CD4-positive, alpha-beta T cell (primary cell): ENCODE data around the gene TCF12. TPM values are rescaled to one million over a fixed set of nuclear protein-coding genes. Genes with fewer than 3 reads are reported as not detected.

ENCODE experiments used
- ATAC-seq: fragments of 200-7000 bp; cut with Tn5 transposase; one replicate; pipeline ENCODE4 v1.10.0; 2022; ENCODE audit warnings: mild to moderate bottlenecking; ENCODE audit not compliant: poor library complexity
- CTCF ChIA-PET: fragments of 350-600 bp; sonication (Branson Sonifier 250); formaldehyde crosslinking; loops from one replicate; lab custom pipeline; 2021; ENCODE audit warnings: antibody characterized with exemption, inconsistent platforms; lab: Charles Lee
- POLR2A ChIA-PET: fragments of 350-600 bp; sonication (Branson Sonifier 250); formaldehyde crosslinking; loops from one replicate; lab custom pipeline; 2021; ENCODE audit warnings: antibody characterized with exemption, inconsistent platforms; lab: Charles Lee
- DNase-seq, 14 experiments: peaks; one replicate each; pipeline ENCODE4 v3.0.0-alpha.2; 2013 to 2020; ENCODE audit warnings: mixed read lengths in 2 of 14
- H3K27ac ChIP-seq, 2 donors: one replicate each; pipeline versions ENCODE4 v1.5.1 to v1.7.0; 2013; ENCODE audit warnings: low read length in 2 of 2, low read depth in 1 of 2, mild to moderate bottlenecking in 1 of 2
- H3K27me3 ChIP-seq, 2 experiments: 1 replicate in 1 of 2; 2 replicates in 1 of 2; pipeline versions ENCODE4 v1.6.1 to v1.7.0; 2013; ENCODE audit warnings: low read length in 2 of 2, control low read depth in 1 of 2, mild to moderate bottlenecking in 1 of 2, moderate library complexity in 1 of 2; ENCODE audit not compliant: insufficient read depth in 2 of 2, control insufficient read depth in 1 of 2
- H3K36me3 ChIP-seq: one replicate; pipeline ENCODE4 v1.6.1; 2013; ENCODE audit warnings: low read length, control low read depth; ENCODE audit not compliant: insufficient read depth
- H3K4me1 ChIP-seq: one replicate; pipeline ENCODE4 v1.6.1; 2013; ENCODE audit warnings: low read length, control low read depth; ENCODE audit not compliant: insufficient read depth
- H3K4me3 ChIP-seq: one replicate; pipeline ENCODE4 v1.5.1; 2013; ENCODE audit warnings: mild to moderate bottlenecking, low read length, moderate library complexity
- H3K9me3 ChIP-seq, 2 experiments: 1 replicate in 1 of 2; 2 replicates in 1 of 2; pipeline versions ENCODE4 v1.6.1 to v1.7.0; 2013; ENCODE audit warnings: low read length in 2 of 2, mild to moderate bottlenecking in 2 of 2, control low read depth in 1 of 2, moderate library complexity in 1 of 2; ENCODE audit not compliant: control insufficient read depth in 1 of 2, insufficient read depth in 1 of 2
- H3K27ac Mint-ChIP-seq: one replicate; pipeline ENCODE4 v1.8.0; 2020; ENCODE audit warnings: mixed read lengths
- H3K27me3 Mint-ChIP-seq: one replicate; pipeline ENCODE4 v1.8.0; 2021; ENCODE audit warnings: mixed read lengths
- H3K36me3 Mint-ChIP-seq: one replicate; pipeline ENCODE4 v1.8.0; 2021; ENCODE audit warnings: low read depth, mixed read lengths
- H3K4me1 Mint-ChIP-seq: one replicate; pipeline ENCODE4 v1.8.0; 2021; ENCODE audit warnings: low read depth, mixed read lengths
- H3K4me3 Mint-ChIP-seq: one replicate; pipeline ENCODE4 v1.8.0; 2020; ENCODE audit warnings: mild to moderate bottlenecking, mixed read lengths
- H3K9me3 Mint-ChIP-seq: one replicate; pipeline ENCODE4 v1.8.0; 2020; ENCODE audit warnings: mixed read lengths
- intact Hi-C, 2 experiments: fragments of 100-400 bp; cut with DNase I in 1 of 2; cut with micrococcal nuclease in 1 of 2; formaldehyde crosslinking; loops; one replicate each; pipeline versions ENCODE4 v1.15.1 to v1.9.0; 2023 to 2025; cut with DNase I, micrococcal nuclease
- total RNA-seq, 174 experiments: library from RNA in 2 of 174; stranded (reverse) in 2 of 174; gene quantifications; one replicate each; pipeline ENCODE4 v1.2.3 and lab custom pipeline; 2021 to 2026
- TF ChIP-seq, protein P1 (sequence below): fragments of 200-600 bp; IDR thresholded peaks from one replicate; pipeline ENCODE4 v1.8.0; 2022; ENCODE audit warnings: antibody characterized with exemption, mild to moderate bottlenecking

Gene TCF12
- total RNA-seq, 2 experiments from 2014 or later: 54.0 TPM

DNA sequence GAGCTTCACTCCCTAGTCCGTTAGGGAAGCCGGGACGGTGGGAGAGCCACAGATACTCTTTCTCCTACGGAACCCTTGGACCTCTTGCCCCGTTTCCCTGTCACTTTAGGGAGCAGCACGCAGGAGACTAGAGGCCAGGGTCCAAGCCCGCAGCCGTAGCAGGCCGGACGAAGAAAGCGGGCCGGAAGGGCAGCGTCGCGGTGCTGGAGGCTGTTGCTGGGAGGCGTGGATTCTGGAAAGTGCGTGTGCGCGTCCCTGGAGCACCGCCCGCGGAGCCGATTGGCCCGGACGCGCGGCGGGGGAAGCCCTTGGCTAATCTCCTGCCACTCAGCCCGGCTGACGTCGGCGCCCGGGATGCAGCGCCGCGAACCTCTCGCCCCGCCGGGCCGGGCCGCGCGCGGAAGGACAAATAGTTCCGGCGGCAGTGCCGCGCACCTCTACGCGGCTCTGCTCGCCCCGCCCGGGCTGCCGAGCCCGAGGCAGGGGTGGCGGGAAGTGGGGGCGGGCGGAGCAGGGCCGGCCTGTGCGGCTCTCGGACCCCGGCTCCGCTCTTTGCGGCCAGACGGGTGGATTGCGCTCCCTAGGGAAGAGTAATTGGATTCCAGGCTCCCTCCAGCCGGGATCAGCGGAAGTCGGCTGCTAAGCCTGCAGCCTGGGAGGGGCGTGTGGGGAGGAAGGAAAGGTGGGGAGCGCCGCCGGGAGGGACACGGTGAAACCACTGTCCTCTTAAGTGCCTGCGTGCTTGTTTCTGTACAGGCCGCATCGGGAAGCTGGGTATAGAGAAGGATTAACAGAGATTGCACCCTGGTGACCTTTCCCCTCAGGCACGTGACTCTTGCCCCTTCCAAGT is 31.3 kb upstream of the TCF12 start:
- peak overlapping the region; percentile 92 for H3K4me3 ChIP-seq
- peak overlapping the region; percentile 77 to 92 for H3K27ac ChIP-seq
- H3K4me1 Mint-ChIP-seq: peaks cover 33% of the 10 kb centered on the region
- intact Hi-C loops: loop anchor here (1.0 to 5.0 kb wide), 3 partner anchors 31 to 155 kb away; partner anchors contain the start of genes TCF12 (in 2 of the 2) and ZNF280D (in 1 of the 2)
- no peaks in the 10 kb centered on the region for H3K9me3 Mint-ChIP-seq
- peaks cover 5% of the 10 kb centered on the region for H3K36me3 Mint-ChIP-seq
- H3K36me3 ChIP-seq: no peaks in the 10 kb centered on the region
- POLR2A ChIA-PET: interaction anchor here (0.6 to 3.1 kb wide), 2 partner anchors 9 to 32 kb away, joined by 3 to 69 read pairs; partner anchors contain the start of gene TCF12
- peak overlapping the region; percentile 92 for H3K4me3 Mint-ChIP-seq
- no peaks in the 10 kb centered on the region for H3K27me3 Mint-ChIP-seq
- DNase-seq (peak; percentile 58 to 94 (median 74)), ATAC-seq (peak; percentile 86)
- H3K9me3 ChIP-seq: no peaks in the 10 kb centered on the region
- CTCF ChIA-PET: interaction anchor here (1.2 kb wide), 2 partner anchors 15 to 31 kb away, joined by 3 to 5 read pairs; partner anchors contain the start of gene TCF12
- no peaks in the 10 kb centered on the region for H3K27me3 ChIP-seq
- H3K27ac Mint-ChIP-seq: peak overlapping the region; percentile 96
- peaks cover 19% of the 10 kb centered on the region for H3K4me1 ChIP-seq
- TF ChIP-seq, protein P1, sequence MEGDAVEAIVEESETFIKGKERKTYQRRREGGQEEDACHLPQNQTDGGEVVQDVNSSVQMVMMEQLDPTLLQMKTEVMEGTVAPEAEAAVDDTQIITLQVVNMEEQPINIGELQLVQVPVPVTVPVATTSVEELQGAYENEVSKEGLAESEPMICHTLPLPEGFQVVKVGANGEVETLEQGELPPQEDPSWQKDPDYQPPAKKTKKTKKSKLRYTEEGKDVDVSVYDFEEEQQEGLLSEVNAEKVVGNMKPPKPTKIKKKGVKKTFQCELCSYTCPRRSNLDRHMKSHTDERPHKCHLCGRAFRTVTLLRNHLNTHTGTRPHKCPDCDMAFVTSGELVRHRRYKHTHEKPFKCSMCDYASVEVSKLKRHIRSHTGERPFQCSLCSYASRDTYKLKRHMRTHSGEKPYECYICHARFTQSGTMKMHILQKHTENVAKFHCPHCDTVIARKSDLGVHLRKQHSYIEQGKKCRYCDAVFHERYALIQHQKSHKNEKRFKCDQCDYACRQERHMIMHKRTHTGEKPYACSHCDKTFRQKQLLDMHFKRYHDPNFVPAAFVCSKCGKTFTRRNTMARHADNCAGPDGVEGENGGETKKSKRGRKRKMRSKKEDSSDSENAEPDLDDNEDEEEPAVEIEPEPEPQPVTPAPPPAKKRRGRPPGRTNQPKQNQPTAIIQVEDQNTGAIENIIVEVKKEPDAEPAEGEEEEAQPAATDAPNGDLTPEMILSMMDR: no peak

DNA sequence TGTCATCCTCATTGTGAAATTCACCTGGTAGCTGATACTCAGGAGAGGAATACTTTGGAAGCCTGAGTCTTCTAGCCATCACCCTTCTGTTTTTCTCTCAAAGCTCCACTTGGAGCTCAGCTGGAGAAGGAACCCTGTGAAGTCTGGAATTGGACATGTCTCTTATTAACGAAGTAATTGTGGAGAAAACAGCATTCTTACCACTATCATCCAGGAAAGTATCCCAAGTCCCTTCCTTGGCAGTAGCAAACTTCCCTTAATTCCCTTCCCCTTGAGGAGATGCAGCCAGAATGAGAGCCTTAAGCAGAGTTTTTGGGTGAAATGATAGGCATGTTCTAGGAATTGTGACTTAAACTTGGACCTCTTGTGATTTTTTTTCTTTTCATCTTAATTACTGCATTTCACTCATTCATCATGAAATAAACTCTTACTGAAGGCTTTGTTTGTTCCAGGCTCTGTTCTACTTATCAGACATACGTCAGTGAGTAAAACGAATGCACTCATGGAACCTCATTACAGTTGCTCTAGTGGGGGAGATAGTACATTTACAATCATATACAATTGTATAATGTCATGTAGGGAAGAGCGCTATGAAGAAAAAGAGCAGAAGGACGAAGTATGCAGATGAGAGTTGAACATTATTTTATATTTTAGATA is 30.5 kb upstream of the TCF12 start:
- H3K36me3 ChIP-seq: no peaks in the 10 kb centered on the region
- no peaks in the 10 kb centered on the region for H3K27me3 Mint-ChIP-seq
- peaks cover 33% of the 10 kb centered on the region for H3K4me1 Mint-ChIP-seq
- peak overlapping the region; percentile 77 to 87 for H3K27ac ChIP-seq
- H3K27ac Mint-ChIP-seq: peak overlapping the region; percentile 96
- H3K36me3 Mint-ChIP-seq: peaks cover 5% of the 10 kb centered on the region
- H3K9me3 ChIP-seq: no peaks in the 10 kb centered on the region
- TF ChIP-seq, protein P1: no peak
- ChIA-PET CTCF (interaction anchor here (1.2 kb wide), 2 partner anchors 16 to 30 kb away, joined by 3 to 5 read pairs; partner anchors contain the start of gene TCF12), POLR2A (interaction anchor here (3.1 kb wide), 1 partner anchor 31 kb away, joined by 69 read pairs; the partner anchor contains the start of gene TCF12)
- no peaks in the 10 kb centered on the region for H3K27me3 ChIP-seq
- H3K9me3 Mint-ChIP-seq: no peaks in the 10 kb centered on the region
- peak overlapping the region; percentile 92 for H3K4me3 ChIP-seq
- DNase-seq: peak in 1 of 14 experiments; percentile 14
- peak overlapping the region; percentile 92 for H3K4me3 Mint-ChIP-seq
- intact Hi-C loops: loop anchor here (1.0 to 5.0 kb wide), 4 partner anchors 30 to 156 kb away; partner anchors contain the start of genes TCF12 (in 2 of the 2) and ZNF280D (in 1 of the 2)
- H3K4me1 ChIP-seq: peaks cover 19% of the 10 kb centered on the region
- no peak for ATAC-seq

DNA sequence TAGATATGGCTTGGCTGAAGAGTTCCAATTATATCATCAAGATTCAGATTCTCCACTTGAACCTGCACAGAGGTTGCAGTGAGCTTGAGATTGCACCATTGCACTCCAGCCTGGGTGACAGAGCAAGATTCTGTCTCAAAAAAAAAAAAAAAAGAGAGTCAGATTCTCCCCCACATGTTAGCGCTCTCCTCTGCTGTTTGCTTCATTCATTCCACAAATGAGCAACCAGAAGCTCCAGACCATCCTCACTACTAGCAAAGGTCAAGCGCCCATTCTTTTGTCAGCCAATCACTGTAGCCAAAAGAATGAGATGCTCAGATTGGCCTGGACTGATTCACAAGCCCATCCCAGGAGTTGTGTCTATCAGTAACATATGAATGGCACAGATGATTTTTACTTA is 28.4 kb upstream of the TCF12 start:
- TF ChIP-seq, protein P1: no peak
- H3K27ac ChIP-seq: no peak overlapping the region
- no peaks in the 10 kb centered on the region for H3K36me3 ChIP-seq
- no peak overlapping the region for H3K4me3 Mint-ChIP-seq
- CTCF ChIA-PET: no interaction called here
- H3K27ac Mint-ChIP-seq: no peak overlapping the region
- H3K4me1 ChIP-seq: peaks cover 19% of the 10 kb centered on the region
- POLR2A ChIA-PET: interaction anchor here (2.5 kb wide), 1 partner anchor 28 kb away, joined by 7 read pairs; the partner anchor contains the start of gene TCF12
- H3K36me3 Mint-ChIP-seq: peaks cover 5% of the 10 kb centered on the region
- no peak overlapping the region for H3K4me3 ChIP-seq
- H3K4me1 Mint-ChIP-seq: peaks cover 33% of the 10 kb centered on the region
- no peak for DNase-seq
- H3K9me3 Mint-ChIP-seq: no peaks in the 10 kb centered on the region
- no peak for ATAC-seq
- H3K27me3 ChIP-seq: no peaks in the 10 kb centered on the region
- no peaks in the 10 kb centered on the region for H3K27me3 Mint-ChIP-seq
- intact Hi-C loops: no loop called here
- H3K9me3 ChIP-seq: no peaks in the 10 kb centered on the region
